NCI-H1694 treated with DMSO at 0.1 percent for 48 hours (cell line): Measurements from ENCODE around the gene EIF5AL1.
"Not testable (repeated sequence)": the region's sequence is repeated elsewhere in the genome, so short reads cannot be mapped to it uniquely, and the experiment has no call there.

ENCODE experiments used
- DNase-seq: peaks from one replicate; lab custom pipeline; 2025; lab: John Stamatoyannopoulos, UW

Gene EIF5AL1

GRCh38 chr10:79556961-79557360 lies 44.6 kb downstream of the EIF5AL1 start:
- not testable (repeated sequence) for DNase-seq

DNA sequence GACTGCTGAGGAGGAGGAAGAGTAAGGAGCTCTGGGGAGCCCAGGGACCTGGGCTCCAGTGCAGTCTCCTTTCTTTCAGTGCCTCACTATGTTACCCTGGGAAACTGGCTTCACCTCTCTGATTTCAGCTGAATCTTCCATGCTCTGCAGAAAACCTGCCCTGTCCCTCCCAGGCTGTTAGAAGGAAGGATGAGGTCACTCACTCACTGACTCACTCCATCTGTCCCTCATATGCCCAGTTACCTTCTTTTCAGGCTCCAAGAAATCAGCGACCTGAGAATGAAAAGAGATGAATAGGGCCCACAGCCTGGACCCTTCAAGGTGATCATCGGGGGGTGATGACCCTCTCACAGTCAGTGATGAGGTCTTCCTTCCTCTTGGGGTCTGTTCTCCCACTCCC lies 47.4 kb downstream of the EIF5AL1 start:
- no peak for DNase-seq

GRCh38 chr10:79560160-79560709 lies 47.9 kb downstream of the EIF5AL1 start, which contains the start of gene SFTPA2:
TSS of gene SFTPA2 (minus strand) at chr10:79560407. CDS start at chr10:79559483, 924 bp downstream.
- no peak for DNase-seq

- DNase-seq: no peak
Measured at GRCh38 chr10:79561257-79561656, 48.9 kb downstream of the EIF5AL1 start.

DNA sequence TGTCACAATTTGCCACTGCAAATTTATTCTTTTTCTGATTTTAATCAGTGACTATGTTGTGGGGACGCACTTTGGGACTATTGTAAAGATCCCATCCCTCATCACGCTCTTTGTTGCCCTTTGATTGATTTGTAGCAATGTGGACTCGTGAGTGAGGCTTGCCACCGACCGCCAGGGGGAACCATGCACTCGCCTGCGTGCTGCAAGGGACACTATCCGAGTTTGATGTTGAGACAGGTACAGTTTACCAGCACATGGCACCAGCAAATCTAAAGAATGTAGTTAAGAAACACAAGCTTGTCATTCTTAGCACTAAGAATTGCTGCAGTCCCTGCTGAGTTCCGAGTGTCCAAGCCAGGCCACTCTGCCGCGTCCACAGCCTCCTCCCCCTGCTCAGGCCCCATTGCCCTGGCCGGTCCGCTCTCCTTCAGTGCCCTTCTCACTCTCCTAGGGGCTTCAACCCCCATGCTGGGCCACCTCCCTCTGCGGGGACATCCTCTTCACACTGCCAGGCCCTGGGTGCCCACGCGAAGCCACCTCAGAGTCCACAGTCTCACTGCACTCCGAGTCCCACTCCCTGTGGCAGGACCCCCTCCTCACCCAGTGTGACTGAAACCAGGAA lies 49.9 kb downstream of the EIF5AL1 start:
- DNase-seq: peak; percentile 35

- DNase-seq: no peak
Measured at GRCh38 chr10:79563426-79563825, 51.1 kb downstream of the EIF5AL1 start.
